ENCODE data around the gene IGLL5. TPM values are rescaled to one million over a fixed set of nuclear protein-coding genes. Genes with fewer than 3 reads are reported as not detected.

Gene IGLL5
- total RNA-seq, 1 donor from 2014 or later, result not detected

- DNase-seq (ENCODE audit: low read depth, low spot score), result no peak
These were observed 29.1 kb upstream of the IGLL5 start for GRCh38 chr22:22858559-22858937.

- DNase-seq (ENCODE audit: low read depth, low spot score), result no peak
These were observed 24.6 kb upstream of the IGLL5 start for GRCh38 chr22:22863001-22863400.

GRCh38 chr22:22865311-22866072 lies 22.1 kb upstream of the IGLL5 start:
- DNase-seq (ENCODE audit: low read depth, low spot score), result no peak

- DNase-seq (ENCODE audit: low read depth, low spot score), result no peak
These were observed 21.1 kb upstream of the IGLL5 start for GRCh38 chr22:22866381-22867111.

- no peak for DNase-seq (ENCODE audit: low read depth, low spot score)
These were observed 19.5 kb upstream of the IGLL5 start for GRCh38 chr22:22867996-22868715.

- no peak for DNase-seq (ENCODE audit: low read depth, low spot score)
These were observed 16.8 kb upstream of the IGLL5 start for GRCh38 chr22:22870577-22871404.

GRCh38 chr22:22871536-22872278 lies 15.9 kb upstream of the IGLL5 start:
- DNase-seq (ENCODE audit: low read depth, low spot score), result no peak

- DNase-seq (ENCODE audit: low read depth, low spot score), result no peak
These were observed 14.6 kb upstream of the IGLL5 start for GRCh38 chr22:22872722-22873708.

- DNase-seq (ENCODE audit: low read depth, low spot score), result no peak
These were observed 9.9 kb upstream of the IGLL5 start for GRCh38 chr22:22877523-22878210.

GRCh38 chr22:22878211-22878570 lies 9.4 kb upstream of the IGLL5 start:
- DNase-seq (ENCODE audit: low read depth, low spot score), result no peak

- no peak for DNase-seq (ENCODE audit: low read depth, low spot score)
These were observed 8.6 kb upstream of the IGLL5 start for GRCh38 chr22:22878801-22879674.

- DNase-seq (ENCODE audit: low read depth, low spot score), result no peak
These were observed 7.9 kb upstream of the IGLL5 start for GRCh38 chr22:22879675-22880155.

GRCh38 chr22:22880645-22881044 lies 7.0 kb upstream of the IGLL5 start:
- no peak for DNase-seq (ENCODE audit: low read depth, low spot score)

GRCh38 chr22:22881116-22882000 lies 6.3 kb upstream of the IGLL5 start:
- DNase-seq (ENCODE audit: low read depth, low spot score), result no peak

- DNase-seq (ENCODE audit: low read depth, low spot score), result no peak
These were observed 5.4 kb upstream of the IGLL5 start for GRCh38 chr22:22882033-22882717.

- no peak for DNase-seq (ENCODE audit: low read depth, low spot score)
These were observed 4.4 kb upstream of the IGLL5 start for GRCh38 chr22:22883090-22883727.

All from pulmonary artery endothelial cell (primary cell).